ENCODE measurements around the gene KIZ. TPM values are rescaled to one million over a fixed set of nuclear protein-coding genes. Genes with fewer than 3 reads are reported as not detected.

The KIZ gene
- total and polyA plus RNA-seq, 7 donors: 5.1 to 291 (median 171) TPM

DNA sequence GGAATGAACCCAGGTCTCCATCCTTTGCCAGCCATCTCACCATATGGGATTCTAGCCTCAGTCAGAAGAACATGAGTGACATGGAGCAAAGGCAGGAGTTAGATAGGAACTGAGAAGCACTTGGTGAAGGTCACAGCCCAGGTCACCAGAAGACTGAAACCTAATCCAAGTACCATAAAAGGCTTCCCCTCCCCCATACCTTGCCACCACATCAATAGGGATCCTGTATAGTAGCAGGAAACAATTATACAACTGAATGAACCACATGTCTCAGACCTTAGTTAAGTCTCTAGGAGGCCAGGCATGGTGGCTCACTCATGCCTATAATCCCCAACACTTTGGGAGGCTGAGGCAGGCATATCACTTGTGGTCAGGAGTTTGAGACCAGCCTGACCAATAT is 49.6 kb downstream of the KIZ start:
- TF ChIP-seq CTCF (IDR thresholded peaks at IDR 0.05) (no peak), EP300 (IDR thresholded peaks at IDR 0.05) (no peak)
- peaks cover 0 to 6% (median 4%) of the 10 kb centered on the region in 4 donors for H3K9me3 ChIP-seq
- H3K36me3 ChIP-seq: no peaks in the 10 kb centered on the region
- H3K27ac ChIP-seq: peak overlapping the region in 3 of 4 donors; percentile 69 to 86 (median 84)
- H3K4me3 ChIP-seq: no peak overlapping the region
- intact Hi-C loops (cut with DNase I): no loop called here
- no peak for DNase-seq
- H3K4me1 ChIP-seq: peaks cover 0 to 56% (median 35%) of the 10 kb centered on the region in 4 donors
- no peaks in the 10 kb centered on the region for H3K27me3 ChIP-seq

DNA sequence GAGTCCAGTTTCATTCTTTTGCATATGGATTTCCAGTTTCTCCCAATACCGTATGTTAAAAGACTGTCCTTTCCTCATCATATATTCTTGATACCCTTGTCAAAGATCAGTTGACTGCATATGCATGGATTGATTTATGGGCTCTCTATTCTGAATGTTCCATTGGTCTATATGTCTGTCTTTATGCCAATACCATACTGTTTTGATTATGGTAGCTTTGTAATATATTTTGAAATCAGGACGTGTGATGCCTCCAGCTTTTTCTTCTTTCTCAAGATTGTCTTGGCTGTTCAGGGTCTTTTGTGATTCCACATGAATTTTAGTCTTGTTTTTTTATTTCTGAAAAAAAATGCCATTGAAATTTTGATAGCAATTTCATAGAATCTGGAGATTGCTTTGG is 51.9 kb downstream of the KIZ start:
- H3K27me3 ChIP-seq: no peaks in the 10 kb centered on the region
- peaks cover 0 to 6% (median 4%) of the 10 kb centered on the region in 4 donors for H3K9me3 ChIP-seq
- DNase-seq: no peak
- 95 to 96% methylated on average over 2 of the region's 2 CpGs for WGBS, 2 donors
- H3K4me3 ChIP-seq: no peak overlapping the region
- no peaks in the 10 kb centered on the region for H3K36me3 ChIP-seq
- intact Hi-C loops (cut with DNase I): no loop called here
- TF ChIP-seq POLR2A (IDR thresholded peaks at IDR 0.05): no peak
- peaks cover 0 to 72% (median 44%) of the 10 kb centered on the region in 4 donors for H3K4me1 ChIP-seq
- H3K27ac ChIP-seq: peak overlapping the region in 3 of 4 donors; percentile 44 to 86 (median 84)

DNA sequence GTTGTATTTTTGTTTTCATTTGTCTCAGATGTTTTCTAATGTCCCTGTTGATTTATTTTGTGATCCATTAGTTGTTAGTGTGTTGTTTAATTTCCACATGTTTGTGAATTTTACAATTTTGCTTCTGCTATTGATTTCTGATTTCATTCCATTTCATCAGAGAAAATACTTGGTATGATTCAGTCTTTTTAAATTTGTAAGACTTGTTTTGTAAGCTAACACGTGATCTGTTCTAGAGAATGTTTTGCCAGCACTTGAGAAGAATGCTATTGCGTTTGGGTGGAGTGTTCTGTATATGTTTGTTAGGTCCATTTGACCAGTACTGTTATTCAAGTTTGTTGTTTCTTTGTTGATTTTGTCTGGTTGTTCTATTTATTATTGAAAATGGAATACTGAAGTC is 53.9 kb downstream of the KIZ start:
- TF ChIP-seq POLR2A (IDR thresholded peaks at IDR 0.05) (no peak), POLR2AphosphoS5 (IDR thresholded peaks at IDR 0.05) (no peak), EP300 (IDR thresholded peaks at IDR 0.05) (no peak), CTCF (IDR thresholded peaks at IDR 0.05) (no peak)
- Histone ChIP-seq H3K36me3 (no peaks in the 10 kb centered on the region), H3K4me3 (no peak overlapping the region), H3K27ac (peak overlapping the region in 3 of 4 donors; percentile 23 to 86 (median 84)), H3K27me3 (no peaks in the 10 kb centered on the region), H3K4me1 (peaks cover 0 to 71% (median 44%) of the 10 kb centered on the region in 4 donors), H3K9me3 (peaks cover 0 to 6% (median 4%) of the 10 kb centered on the region in 4 donors)
- no peak for DNase-seq
- intact Hi-C loops (cut with DNase I): loop anchor here (10.0 kb wide), 1 partner anchor 725 kb away; no protein-coding TSS in a partner anchor
- WGBS, 2 donors: 83% methylated on average over 2 of the region's 2 CpGs

DNA sequence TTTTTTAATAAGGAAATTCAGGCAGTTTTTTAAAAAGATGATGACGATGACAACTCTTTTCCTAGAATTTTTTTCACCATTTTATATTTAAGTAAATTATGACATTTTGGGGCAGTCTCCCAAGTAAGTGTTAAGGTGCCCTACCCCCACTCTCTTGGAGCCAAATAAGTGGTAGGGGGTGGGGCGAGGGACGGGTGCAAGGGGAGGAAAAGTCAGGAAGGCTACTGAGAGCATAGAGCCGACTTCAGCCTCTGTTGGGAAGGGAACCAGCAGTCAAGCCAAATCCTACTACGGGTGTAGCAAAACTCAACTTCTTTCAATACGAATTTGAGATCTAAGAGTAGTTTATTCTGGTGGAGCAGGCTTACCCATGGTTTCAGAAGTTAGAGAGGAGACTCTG is 54.4 kb downstream of the KIZ start:
- no peaks in the 10 kb centered on the region for H3K36me3 ChIP-seq
- intact Hi-C loops (cut with DNase I): loop anchor here (10.0 kb wide), 1 partner anchor 725 kb away; no protein-coding TSS in a partner anchor
- 89 to 90% methylated on average over 6 of the region's 6 CpGs for WGBS, 2 donors
- TF ChIP-seq POLR2A (IDR thresholded peaks at IDR 0.05): no peak
- TF ChIP-seq EP300 (IDR thresholded peaks at IDR 0.05): no peak
- no peak for TF ChIP-seq POLR2AphosphoS5 (IDR thresholded peaks at IDR 0.05)
- no peak for TF ChIP-seq CTCF (IDR thresholded peaks at IDR 0.05)
- H3K27ac ChIP-seq: peak overlapping the region in 3 of 4 donors; percentile 81 to 86 (median 84)
- H3K4me1 ChIP-seq: peaks cover 0 to 69% (median 42%) of the 10 kb centered on the region in 4 donors
- no peak overlapping the region for H3K4me3 ChIP-seq
- DNase-seq: no peak
- H3K9me3 ChIP-seq: peaks cover 0 to 6% (median 4%) of the 10 kb centered on the region in 4 donors
- H3K27me3 ChIP-seq: no peaks in the 10 kb centered on the region

DNA sequence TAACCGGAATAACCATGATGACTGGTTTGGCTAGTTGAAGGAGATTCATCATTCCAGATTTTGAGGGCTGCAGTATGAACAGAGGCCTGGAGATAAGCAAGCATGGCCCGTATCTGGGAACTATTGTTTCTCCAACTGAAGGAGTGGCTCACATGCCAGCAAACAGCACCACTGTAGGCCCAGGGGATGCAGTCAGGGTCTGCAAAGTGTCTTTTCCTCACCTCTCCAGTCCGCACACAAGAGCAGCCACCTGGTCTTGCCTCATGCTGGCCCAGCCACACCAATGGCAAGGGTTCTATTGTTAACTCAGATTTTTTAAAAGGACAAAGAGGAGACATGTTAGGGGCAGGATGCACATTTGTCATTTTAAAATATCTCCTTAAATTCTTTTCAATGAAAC is 55.1 kb downstream of the KIZ start:
- no peak overlapping the region for H3K4me3 ChIP-seq
- intact Hi-C loops (cut with DNase I): loop anchor here (10.0 kb wide), 1 partner anchor 724 kb away; no protein-coding TSS in a partner anchor
- peaks cover 0 to 6% (median 4%) of the 10 kb centered on the region in 4 donors for H3K9me3 ChIP-seq
- peaks cover 0 to 67% (median 40%) of the 10 kb centered on the region in 4 donors for H3K4me1 ChIP-seq
- peak overlapping the region in 3 of 4 donors; percentile 81 to 86 (median 84) for H3K27ac ChIP-seq
- 92 to 94% methylated on average over 3 of the region's 3 CpGs for whole genome bisulfite sequencing, 2 donors
- no peaks in the 10 kb centered on the region for H3K27me3 ChIP-seq
- DNase-seq: no peak
- H3K36me3 ChIP-seq: no peaks in the 10 kb centered on the region
- no peak for TF ChIP-seq POLR2AphosphoS5 (IDR thresholded peaks at IDR 0.05)
- TF ChIP-seq EP300 (IDR thresholded peaks at IDR 0.05): no peak
- TF ChIP-seq CTCF (IDR thresholded peaks at IDR 0.05): no peak
- TF ChIP-seq POLR2A (IDR thresholded peaks at IDR 0.05): no peak

Measured in sigmoid colon (tissue), 7 donors.